Naive thymus-derived CD4-positive, alpha-beta T cell (primary cell): Measurements from ENCODE around the gene KCNQ2. TPM values are rescaled to one million over a fixed set of nuclear protein-coding genes. Genes with fewer than 3 reads are reported as not detected.

Experiments
- ATAC-seq: fragments of 150-1000 bp; cut with Tn5 transposase; 2 replicates; pipeline ENCODE4 v1.10.0; 2021; ENCODE audit warnings: mild to moderate bottlenecking, moderate library complexity
- CTCF ChIA-PET: fragments of 350-600 bp; sonication (Branson Sonifier 250); formaldehyde crosslinking; loops from one replicate; lab custom pipeline; 2021; ENCODE audit warnings: antibody characterized with exemption; lab: Charles Lee
- POLR2A ChIA-PET: fragments of 350-600 bp; sonication (Branson Sonifier 250); formaldehyde crosslinking; loops from one replicate; lab custom pipeline; 2021; ENCODE audit warnings: antibody characterized with exemption, inconsistent platforms; lab: Charles Lee
- DNase-seq, 9 donors: peaks; one replicate each; pipeline versions ENCODE4 v3.0.0 to v3.0.0-alpha.2; 2020 to 2022; ENCODE audit warnings: mixed read lengths in 1 of 9
- H3K27ac ChIP-seq: one replicate; pipeline ENCODE4 v1.7.0; 2013; ENCODE audit warnings: mild to moderate bottlenecking, low read depth, low read length, moderate library complexity
- H3K27me3 ChIP-seq, 2 donors: one replicate each; pipeline ENCODE4 v1.7.0; 2013; ENCODE audit warnings: low read length in 2 of 2, mild to moderate bottlenecking in 2 of 2, moderate library complexity in 2 of 2; ENCODE audit not compliant: control insufficient read depth in 2 of 2, insufficient read depth in 2 of 2
- H3K36me3 ChIP-seq, 3 experiments: 1 replicate in 2 of 3; 2 replicates in 1 of 3; pipeline ENCODE4 v1.7.0; 2013; ENCODE audit warnings: low read length in 3 of 3, mild to moderate bottlenecking in 3 of 3, moderate library complexity in 1 of 3; ENCODE audit not compliant: insufficient read depth in 3 of 3, control insufficient read depth in 2 of 3
- H3K4me1 ChIP-seq, 2 donors: one replicate each; pipeline ENCODE4 v1.7.0; 2013; ENCODE audit warnings: low read length in 2 of 2, mild to moderate bottlenecking in 2 of 2, moderate library complexity in 1 of 2; ENCODE audit not compliant: control insufficient read depth in 2 of 2, insufficient read depth in 2 of 2
- H3K4me3 ChIP-seq: 2 replicates; pipeline ENCODE4 v1.7.0; 2013; ENCODE audit warnings: mild to moderate bottlenecking, low read length
- H3K9me3 ChIP-seq, 3 experiments: 1 replicate in 2 of 3; 2 replicates in 1 of 3; pipeline ENCODE4 v1.7.0; 2013; ENCODE audit warnings: low read length in 3 of 3; ENCODE audit not compliant: control insufficient read depth in 2 of 3
- H3K27ac Mint-ChIP-seq, 9 donors: one replicate each; pipeline ENCODE4 v1.8.0; 2020 to 2022; ENCODE audit warnings: mixed read lengths in 9 of 9, mild to moderate bottlenecking in 8 of 9, moderate library complexity in 5 of 9, inconsistent platforms in 2 of 9
- H3K27me3 Mint-ChIP-seq, 5 donors: one replicate each; pipeline ENCODE4 v1.8.0; 2021 to 2022; ENCODE audit warnings: mixed read lengths in 5 of 5, mild to moderate bottlenecking in 1 of 5
- H3K36me3 Mint-ChIP-seq, 5 donors: one replicate each; pipeline ENCODE4 v1.8.0; 2020 to 2022; ENCODE audit warnings: mixed read lengths in 5 of 5, mild to moderate bottlenecking in 3 of 5, inconsistent platforms in 1 of 5
- H3K4me1 Mint-ChIP-seq, 7 donors: one replicate each; pipeline ENCODE4 v1.8.0; 2020 to 2022; ENCODE audit warnings: mixed read lengths in 7 of 7, mild to moderate bottlenecking in 3 of 7, inconsistent platforms in 1 of 7
- H3K4me3 Mint-ChIP-seq, 10 donors: one replicate each; pipeline ENCODE4 v1.8.0; 2020 to 2022; ENCODE audit warnings: mild to moderate bottlenecking in 10 of 10, mixed read lengths in 10 of 10, moderate library complexity in 6 of 10, inconsistent platforms in 2 of 10
- H3K9me3 Mint-ChIP-seq, 11 donors: one replicate each; pipeline ENCODE4 v1.8.0; 2020 to 2022; ENCODE audit warnings: mixed read lengths in 11 of 11, mild to moderate bottlenecking in 4 of 11, inconsistent platforms in 1 of 11, moderate library complexity in 1 of 11
- intact Hi-C, 2 donors: fragments of 100-400 bp; cut with micrococcal nuclease; formaldehyde crosslinking; loops; one replicate each; pipeline ENCODE4 v1.15.1; 2023
- polyA plus RNA-seq, 2 donors: library from polyadenylated mRNA; unstranded; fragments of 300-500 nt; fragmentation: Illumina TruSeq; gene quantifications; one replicate each; pipeline ENCODE4 v1.2.3, GENCODE V29; 2021
- total RNA-seq, 6 experiments: library from RNA in 5 of 6; stranded (reverse) in 5 of 6; gene quantifications; 1 replicate in 5 of 6; 2 replicates in 1 of 6; pipeline ENCODE4 v1.2.3 and lab custom pipeline; 2021 to 2026

The KCNQ2 gene
- total and polyA plus RNA-seq, 7 experiments from 2014 or later = 0.27 to 0.72 (median 0.30) TPM; not detected in 4

- H3K36me3 ChIP-seq = no peaks in the 10 kb centered on the region
- Mint-ChIP-seq H3K27me3 (peaks cover 34 to 51% (median 36%) of the 10 kb centered on the region in 5 donors), H3K9me3 (peaks cover 0 to 36% (median 9%) of the 10 kb centered on the region in 11 donors), H3K36me3 (peaks cover 0 to 7% (median 5%) of the 10 kb centered on the region in 5 donors), H3K27ac (no peak overlapping the region), H3K4me3 (peak overlapping the region in 1 of 10 donors; percentile 14), H3K4me1 (peaks cover 0 to 10% (median 0%) of the 10 kb centered on the region in 7 donors)
- H3K27ac ChIP-seq = no peak overlapping the region
- H3K4me1 ChIP-seq = no peaks in the 10 kb centered on the region
- H3K9me3 ChIP-seq = peaks cover 0 to 14% (median 0%) of the 10 kb centered on the region in 3 experiments
- H3K4me3 ChIP-seq = no peak overlapping the region
- DNase-seq = no peak
- no peak for ATAC-seq
- no peaks in the 10 kb centered on the region for H3K27me3 ChIP-seq
- ChIA-PET CTCF (no interaction called here), POLR2A (interaction anchor here (0.7 kb wide), 1 partner anchor 9 kb away, joined by 3 read pairs; no protein-coding TSS in a partner anchor)
- intact Hi-C loops = no loop called here
These were observed 36.7 kb upstream of the KCNQ2 start for GRCh38 chr20:63509088-63509564.

- ChIA-PET CTCF (interaction anchor here (0.6 kb wide), 1 partner anchor 37 kb away, joined by 3 read pairs; no protein-coding TSS in a partner anchor), POLR2A (no interaction called here)
- Histone ChIP-seq H3K36me3 (no peaks in the 10 kb centered on the region), H3K4me1 (no peaks in the 10 kb centered on the region), H3K9me3 (peaks cover 0 to 19% (median 0%) of the 10 kb centered on the region in 3 experiments), H3K4me3 (no peak overlapping the region), H3K27me3 (no peaks in the 10 kb centered on the region), H3K27ac (no peak overlapping the region)
- Mint-ChIP-seq H3K4me1 (peaks cover 0 to 10% (median 0%) of the 10 kb centered on the region in 7 donors), H3K27ac (peak overlapping the region in 1 of 9 donors; percentile 29), H3K27me3 (peaks cover 31 to 51% (median 36%) of the 10 kb centered on the region in 5 donors), H3K36me3 (peaks cover 0 to 9% (median 5%) of the 10 kb centered on the region in 5 donors), H3K9me3 (peaks cover 0 to 36% (median 10%) of the 10 kb centered on the region in 11 donors), H3K4me3 (peak overlapping the region in 1 of 10 donors; percentile 44)
- no peak for DNase-seq
- no peak for ATAC-seq
- intact Hi-C loops = no loop called here
These were observed 35.8 kb upstream of the KCNQ2 start for GRCh38 chr20:63508072-63508768.

- peaks cover 0 to 30% (median 8%) of the 10 kb centered on the region in 11 donors for H3K9me3 Mint-ChIP-seq
- ChIA-PET POLR2A (no interaction called here), CTCF (interaction anchor here (0.6 kb wide), 1 partner anchor 38 kb away, joined by 3 read pairs; no protein-coding TSS in a partner anchor)
- Histone ChIP-seq H3K27ac (no peak overlapping the region), H3K9me3 (peaks cover 0 to 19% (median 0%) of the 10 kb centered on the region in 3 experiments), H3K4me3 (no peak overlapping the region), H3K4me1 (no peaks in the 10 kb centered on the region), H3K27me3 (no peaks in the 10 kb centered on the region), H3K36me3 (no peaks in the 10 kb centered on the region)
- peaks cover 0 to 9% (median 5%) of the 10 kb centered on the region in 5 donors for H3K36me3 Mint-ChIP-seq
- no peak overlapping the region for H3K4me3 Mint-ChIP-seq
- no peak overlapping the region for H3K27ac Mint-ChIP-seq
- ATAC-seq = no peak
- no peak for DNase-seq
- peaks cover 30 to 44% (median 34%) of the 10 kb centered on the region in 5 donors for H3K27me3 Mint-ChIP-seq
- H3K4me1 Mint-ChIP-seq = peaks cover 0 to 10% (median 0%) of the 10 kb centered on the region in 7 donors
- intact Hi-C loops = no loop called here
These were observed 34.8 kb upstream of the KCNQ2 start for GRCh38 chr20:63507083-63507743.

- peaks cover 0 to 30% (median 8%) of the 10 kb centered on the region in 11 donors for H3K9me3 Mint-ChIP-seq
- ATAC-seq (no peak), DNase-seq (no peak)
- POLR2A ChIA-PET = interaction anchor here (1.7 kb wide), 1 partner anchor 15 kb away, joined by 4 read pairs; the partner anchor contains the start of gene PPDPF
- no peaks in the 10 kb centered on the region for H3K36me3 ChIP-seq
- peaks cover 30 to 35% (median 33%) of the 10 kb centered on the region in 5 donors for H3K27me3 Mint-ChIP-seq
- H3K4me1 Mint-ChIP-seq = peaks cover 0 to 10% (median 0%) of the 10 kb centered on the region in 7 donors
- no peak overlapping the region for H3K27ac ChIP-seq
- H3K4me1 ChIP-seq = no peaks in the 10 kb centered on the region
- peaks cover 0 to 9% (median 5%) of the 10 kb centered on the region in 5 donors for H3K36me3 Mint-ChIP-seq
- intact Hi-C loops = no loop called here
- no peak overlapping the region for H3K27ac Mint-ChIP-seq
- no peaks in the 10 kb centered on the region for H3K27me3 ChIP-seq
- H3K4me3 Mint-ChIP-seq = no peak overlapping the region
- CTCF ChIA-PET = no interaction called here
- no peak overlapping the region for H3K4me3 ChIP-seq
- peaks cover 0 to 19% (median 0%) of the 10 kb centered on the region in 3 experiments for H3K9me3 ChIP-seq
These were observed 33.3 kb upstream of the KCNQ2 start for GRCh38 chr20:63505723-63506122.

GRCh38 chr20:63505281-63505680, 32.8 kb upstream of the KCNQ2 start:
- no peaks in the 10 kb centered on the region for H3K27me3 ChIP-seq
- no peak overlapping the region for H3K27ac ChIP-seq
- Mint-ChIP-seq H3K4me3 (no peak overlapping the region), H3K9me3 (peaks cover 0 to 30% (median 8%) of the 10 kb centered on the region in 11 donors), H3K4me1 (peaks cover 0 to 10% (median 0%) of the 10 kb centered on the region in 7 donors), H3K27me3 (peaks cover 29 to 35% (median 31%) of the 10 kb centered on the region in 5 donors), H3K36me3 (peaks cover 0 to 9% (median 5%) of the 10 kb centered on the region in 5 donors), H3K27ac (no peak overlapping the region)
- H3K36me3 ChIP-seq = no peaks in the 10 kb centered on the region
- intact Hi-C loops = no loop called here
- no peak for ATAC-seq
- POLR2A ChIA-PET = interaction anchor here (1.7 kb wide), 1 partner anchor 16 kb away, joined by 4 read pairs; the partner anchor contains the start of gene PPDPF
- peaks cover 0 to 19% (median 0%) of the 10 kb centered on the region in 3 experiments for H3K9me3 ChIP-seq
- H3K4me1 ChIP-seq = no peaks in the 10 kb centered on the region
- CTCF ChIA-PET = no interaction called here
- no peak overlapping the region for H3K4me3 ChIP-seq
- DNase-seq = no peak

- no peak overlapping the region for H3K27ac ChIP-seq
- H3K4me1 Mint-ChIP-seq = peaks cover 0 to 10% (median 0%) of the 10 kb centered on the region in 7 donors
- peaks cover 0 to 19% (median 0%) of the 10 kb centered on the region in 3 experiments for H3K9me3 ChIP-seq
- no peaks in the 10 kb centered on the region for H3K4me1 ChIP-seq
- DNase-seq (no peak), ATAC-seq (no peak)
- H3K9me3 Mint-ChIP-seq = peaks cover 0 to 30% (median 8%) of the 10 kb centered on the region in 11 donors
- no peak overlapping the region for H3K4me3 Mint-ChIP-seq
- H3K27ac Mint-ChIP-seq = no peak overlapping the region
- peaks cover 23 to 32% (median 29%) of the 10 kb centered on the region in 5 donors for H3K27me3 Mint-ChIP-seq
- no peaks in the 10 kb centered on the region for H3K36me3 ChIP-seq
- peaks cover 0 to 9% (median 5%) of the 10 kb centered on the region in 5 donors for H3K36me3 Mint-ChIP-seq
- CTCF ChIA-PET = no interaction called here
- intact Hi-C loops = no loop called here
- H3K27me3 ChIP-seq = no peaks in the 10 kb centered on the region
- POLR2A ChIA-PET = interaction anchor here (1.7 kb wide), 1 partner anchor 17 kb away, joined by 4 read pairs; the partner anchor contains the start of gene PPDPF
- H3K4me3 ChIP-seq = no peak overlapping the region
These were observed 32.2 kb upstream of the KCNQ2 start for GRCh38 chr20:63504642-63505041.
